Right forelimb (tissue), 1 donor: ENCODE results near the gene AGR3.

Source experiments
- DNase-seq: peaks from one replicate; pipeline ENCODE4 v3.0.0-alpha.2; 2018

Gene AGR3

DNA sequence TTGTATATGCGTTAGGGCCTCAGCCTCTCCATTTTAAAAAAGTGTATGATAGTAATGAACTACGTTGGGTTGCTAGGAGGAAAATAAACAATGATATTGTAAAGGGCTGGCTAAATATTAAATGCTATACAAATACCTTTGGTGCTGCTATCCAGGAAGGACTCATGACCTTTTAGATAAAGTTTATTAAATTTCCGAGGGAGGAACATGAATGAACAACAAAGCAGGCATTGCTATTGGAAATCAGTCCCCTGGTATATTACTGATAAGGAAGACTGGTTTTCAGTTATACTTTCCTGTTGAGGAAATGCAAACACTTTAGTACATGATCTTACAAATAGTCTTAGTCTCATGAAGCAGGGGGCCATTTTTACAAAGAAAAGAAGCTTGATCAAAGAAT lies 59.8 kb downstream of the AGR3 start:
- DNase-seq = no peak

DNA sequence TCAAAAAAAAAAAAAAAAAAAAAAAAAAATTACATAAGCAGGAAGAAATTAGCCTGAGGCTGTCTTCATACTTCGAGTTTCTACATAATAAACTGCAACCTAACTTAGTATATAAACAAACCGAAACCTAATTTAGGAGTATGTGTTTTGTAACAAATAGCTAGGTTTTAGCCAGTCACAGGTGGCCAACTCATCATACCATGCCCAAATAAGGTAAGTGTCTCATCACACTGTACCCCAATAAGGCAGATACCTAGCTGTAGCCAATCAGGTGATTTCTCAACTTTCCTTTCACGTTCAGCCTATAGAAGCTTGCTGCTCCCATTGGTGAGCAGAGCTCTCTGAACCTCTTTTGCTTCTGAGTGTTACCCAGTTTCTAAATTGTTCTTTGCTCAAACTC lies 63.1 kb downstream of the AGR3 start:
- no peak for DNase-seq

DNA sequence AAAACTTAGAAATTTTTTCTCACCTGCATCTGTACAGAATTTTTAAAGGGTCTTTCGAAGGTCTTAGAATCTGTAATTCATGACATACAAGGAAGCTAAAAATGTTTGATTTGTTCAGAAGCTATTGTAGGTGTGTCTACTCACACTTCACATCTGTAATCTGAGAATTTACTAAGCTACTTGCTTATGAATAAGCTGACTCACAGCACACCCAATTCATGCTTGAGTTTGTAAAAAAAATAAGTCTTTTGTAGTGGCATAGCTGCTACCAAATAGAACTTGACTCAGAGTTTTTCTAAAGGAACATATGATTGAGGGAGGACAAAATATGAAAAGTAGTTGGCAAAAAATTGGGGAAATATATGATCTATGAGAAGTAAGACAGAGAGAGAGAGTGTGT lies 64.2 kb downstream of the AGR3 start:
- no peak for DNase-seq

DNA sequence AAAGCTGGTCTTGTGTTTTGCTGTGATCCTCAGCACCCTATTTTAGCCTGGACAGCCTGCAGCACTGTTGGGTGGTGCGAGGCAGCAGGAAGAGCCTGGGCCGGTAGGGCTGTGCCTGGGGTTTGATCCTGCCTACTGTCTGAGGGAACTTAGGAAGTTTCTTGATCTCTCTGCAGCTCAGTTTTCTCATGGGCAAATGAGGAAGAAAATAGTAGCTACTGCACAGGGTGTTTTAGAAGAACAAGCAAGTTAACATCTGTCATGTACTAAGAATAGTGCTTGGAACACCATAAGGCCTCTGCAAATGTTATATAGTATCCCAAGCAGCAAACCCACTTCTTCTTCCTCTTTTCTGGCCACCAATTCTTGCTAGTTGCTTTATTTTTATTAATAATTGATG lies 65.0 kb downstream of the AGR3 start:
- DNase-seq = no peak

DNA sequence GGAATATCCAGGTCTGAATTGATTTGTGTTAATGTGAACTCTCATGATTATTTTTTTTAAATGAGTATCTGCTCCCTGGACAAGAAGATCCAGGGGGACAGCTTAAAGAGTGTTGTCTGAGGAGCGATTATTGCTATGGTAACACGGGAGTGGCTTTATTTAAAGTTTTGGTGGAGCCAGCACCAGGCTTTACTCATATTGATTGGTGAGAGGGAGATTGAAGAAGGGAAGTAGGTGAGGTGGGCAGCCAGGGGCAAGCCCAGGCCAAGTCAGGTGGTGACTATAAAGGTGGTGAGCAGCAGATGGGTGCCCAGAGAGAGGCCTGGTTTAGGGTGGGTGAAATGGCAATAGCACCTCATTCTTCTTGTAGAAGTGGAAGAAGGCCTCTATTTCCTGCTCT lies 66.8 kb downstream of the AGR3 start:
- no peak for DNase-seq

DNA sequence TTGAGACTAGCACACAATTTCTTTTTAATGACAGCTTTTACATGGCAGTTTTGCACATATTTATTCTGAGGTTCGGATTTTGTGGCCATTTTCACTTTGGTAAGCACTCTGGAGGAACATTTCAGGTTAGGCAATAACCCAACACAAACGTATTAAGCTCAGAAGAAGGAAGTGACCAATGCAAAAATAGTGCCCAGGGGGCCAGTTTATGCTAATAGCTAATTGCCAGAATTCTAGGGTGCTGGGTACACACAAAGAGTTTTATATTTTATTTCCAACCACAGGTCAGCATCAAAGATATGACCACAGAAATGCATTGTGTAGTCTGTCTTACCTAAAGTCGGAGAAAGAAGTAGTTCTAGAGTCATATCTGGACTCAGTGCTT lies 68.6 kb downstream of the AGR3 start:
- no peak for DNase-seq

DNA sequence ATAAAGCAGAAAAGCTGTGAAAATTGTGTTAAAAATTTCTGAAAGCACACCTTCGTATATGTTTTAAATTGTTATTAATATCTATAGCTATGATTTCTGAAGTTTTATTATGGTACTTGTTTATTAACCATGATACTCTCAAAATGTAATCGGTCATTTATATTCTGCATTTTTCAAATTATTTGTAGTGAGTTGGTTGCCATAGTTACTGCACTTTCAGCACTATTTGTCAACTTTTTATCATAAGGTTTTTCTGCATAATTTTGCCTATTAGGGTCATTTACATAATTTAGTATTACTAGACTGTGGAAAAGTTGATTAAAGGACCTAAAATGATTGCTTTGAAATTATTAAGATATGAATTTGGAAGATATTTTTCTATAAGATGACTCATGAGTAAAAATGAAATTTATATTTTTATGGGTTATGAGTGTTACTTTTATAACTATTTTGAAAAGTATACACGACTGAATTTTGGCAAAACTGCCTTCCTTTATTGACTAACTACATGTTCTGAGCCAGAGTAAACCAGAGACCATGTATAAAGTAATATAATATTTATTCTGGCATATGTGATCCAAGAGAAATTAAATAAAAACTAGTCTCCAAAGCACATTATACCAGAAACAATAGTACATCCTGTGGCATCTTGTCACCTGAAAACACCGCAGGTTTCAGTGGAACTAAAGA lies 69.1 kb downstream of the AGR3 start:
- DNase-seq = no peak

DNA sequence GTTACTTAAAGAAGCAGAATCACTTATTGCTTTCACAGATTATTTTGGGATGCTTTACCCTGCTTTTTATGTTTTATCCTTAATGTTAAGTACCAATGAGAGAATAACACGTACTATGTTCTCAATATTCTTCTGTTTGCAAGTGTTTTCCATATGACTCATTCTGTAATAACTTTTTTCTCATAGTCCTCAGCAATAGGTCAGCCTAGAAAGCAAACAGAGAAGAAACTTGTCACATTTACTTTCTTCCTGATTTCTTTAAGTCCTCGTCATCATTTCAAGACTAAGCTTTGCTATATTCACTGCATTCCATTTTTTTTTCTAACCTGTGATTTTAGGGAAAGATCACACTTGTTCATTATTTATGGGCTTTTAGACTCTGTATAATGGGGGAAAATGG lies 70.2 kb downstream of the AGR3 start:
- no peak for DNase-seq

DNA sequence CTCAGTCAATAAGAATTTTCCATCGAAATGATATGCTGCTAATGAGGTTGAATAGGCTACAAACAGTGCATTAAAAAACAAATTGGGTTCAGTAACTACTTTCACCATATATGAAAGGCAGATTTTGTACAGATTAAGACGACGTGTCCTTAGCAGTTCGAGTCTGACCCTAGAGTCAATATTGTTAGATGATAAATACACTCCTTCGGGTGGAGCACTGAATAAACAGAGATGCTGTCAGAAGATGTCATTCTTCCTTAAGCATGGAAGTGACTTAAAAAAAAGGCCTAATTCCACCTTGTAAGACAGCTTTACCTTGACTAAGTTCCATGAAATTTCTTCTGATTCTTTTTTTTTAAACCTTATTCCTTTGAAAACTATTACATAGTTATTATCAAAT lies 71.2 kb downstream of the AGR3 start:
- no peak for DNase-seq

DNA sequence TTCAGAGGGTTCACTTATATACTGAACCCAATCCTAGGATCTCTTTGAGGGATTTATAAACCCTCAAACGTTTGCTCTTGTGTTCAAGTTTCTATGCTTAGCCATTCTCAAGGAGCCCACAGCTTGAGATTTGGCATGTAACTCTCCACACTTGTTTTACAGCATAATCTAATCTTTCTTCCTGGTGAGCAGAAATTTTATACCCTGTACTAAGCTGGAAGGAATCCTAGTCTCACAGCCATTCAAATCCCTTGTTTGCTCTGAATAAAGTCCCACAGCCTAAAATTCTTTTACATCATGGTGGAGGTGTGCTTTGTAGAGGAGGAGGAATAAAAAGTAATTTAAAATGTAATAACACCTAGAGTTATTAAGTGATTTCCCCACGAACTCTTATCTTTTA lies 71.7 kb downstream of the AGR3 start:
- DNase-seq = no peak
